ENCODE data around the gene TMTC1. TPM values are rescaled to one million over a fixed set of nuclear protein-coding genes. Genes with fewer than 3 reads are reported as not detected.

The TMTC1 gene
- polyA plus RNA-seq, 1 of the 3 experiments (the other 2 are of a cell fraction) = 0.13 TPM

- Histone ChIP-seq H4K20me1 (ENCODE audit: insufficient read depth) (no peaks in the 10 kb centered on the region), H3K4me2 (no peak overlapping the region), H3K79me2 (ENCODE audit: insufficient read depth) (no peaks in the 10 kb centered on the region), H3K9ac (no peak overlapping the region), H3K9me2 (no peaks in the 10 kb centered on the region), H3F3A (replicated peaks; ENCODE audit: insufficient read depth) (no peaks in the 10 kb centered on the region), H3K27ac (ENCODE audit: low read depth in 2 of 2, low read length in 1 of 2) (no peak overlapping the region), H3K4me3 (ENCODE audit: low read depth in 2 of 2, low read length in 1 of 2) (no peak overlapping the region), H3K36me3 (replicated peaks in 1 of 2; ENCODE audit: control insufficient read depth in 1 of 2, insufficient read depth in 2 of 2, low read length in 1 of 2) (no peaks in the 10 kb centered on the region), H3K9me3 (no peaks in the 10 kb centered on the region), H3K4me1 (ENCODE audit: control insufficient read depth in 1 of 2, insufficient read depth in 2 of 2, low read depth in 1 of 2, low read length in 1 of 2) (peaks cover 0 to 3% of the 10 kb centered on the region in 2 experiments; a peak in 1 of 4 replicates), H3K27me3 (ENCODE audit: insufficient read depth) (peaks cover 29% of the 10 kb centered on the region), H2AFZ (ENCODE audit: low read depth) (no peak overlapping the region)
- POLR2A ChIA-PET = no interaction called here
- no peak for TF ChIP-seq RXRA (IDR thresholded peaks at IDR 0.05; ENCODE audit: borderline replicate concordance, low read depth)
- TF ChIP-seq NFIC (IDR thresholded peaks at IDR 0.05; ENCODE audit: borderline replicate concordance) = no peak
- no peak for TF ChIP-seq YY1 (IDR thresholded peaks at IDR 0.05; ENCODE audit: low read depth)
- no peak for TF ChIP-seq GABPA (IDR thresholded peaks at IDR 0.05; ENCODE audit: low read depth)
- TF ChIP-seq TEAD4 (IDR thresholded peaks at IDR 0.05; ENCODE audit: borderline replicate concordance, insufficient read depth) = no peak
- TF ChIP-seq GATA2 (CRISPR knock-in tag; IDR thresholded peaks at IDR 0.05) = no peak
- TF ChIP-seq NRF1 (IDR thresholded peaks at IDR 0.05; ENCODE audit: low read depth, low read length) = no peak
- no peak for TF ChIP-seq JUND (IDR thresholded peaks at IDR 0.05)
- TF ChIP-seq PBX3 (IDR thresholded peaks at IDR 0.05) = no peak
- no peak for TF ChIP-seq IRF3 (IDR thresholded peaks at IDR 0.05; ENCODE audit: low read depth, low read length)
- TF ChIP-seq FOSL2 (IDR thresholded peaks at IDR 0.05; ENCODE audit: borderline replicate concordance, low read depth) = no peak
- no peak for TF ChIP-seq FOXJ3 (CRISPR knock-in tag; IDR thresholded peaks at IDR 0.05)
- no peak for TF ChIP-seq TAF1 (IDR thresholded peaks at IDR 0.05; ENCODE audit: borderline replicate concordance, low read depth, low read length)
- no peak for TF ChIP-seq FOXM1 (IDR thresholded peaks at IDR 0.05; ENCODE audit: low read depth)
- TF ChIP-seq REST (IDR thresholded peaks at IDR 0.05; ENCODE audit: low read depth, low read length) = no peak
- CTCF ChIA-PET = no interaction called here
- no peak for DNase-seq
These were observed 2.6 kb downstream of the TMTC1 start for GRCh38 chr12:29781188-29781587.
